Epithelial cell of prostate (primary cell): ENCODE data around the gene CDH12.
"Not testable (repeated sequence)": the region's sequence is repeated elsewhere in the genome, so short reads cannot be mapped to it uniquely, and the experiment has no call there.

ENCODE experiments used
- DNase-seq: peaks from one replicate; pipeline ENCODE4 v3.0.0-alpha.2; 2011; ENCODE audit warnings: low read depth, low spot score
- H3K27ac ChIP-seq: fragments of 450-650 bp; 2 replicates; pipeline ENCODE4 v1.5.1; 2017; ENCODE audit warnings: mild to moderate bottlenecking

Gene CDH12

DNA sequence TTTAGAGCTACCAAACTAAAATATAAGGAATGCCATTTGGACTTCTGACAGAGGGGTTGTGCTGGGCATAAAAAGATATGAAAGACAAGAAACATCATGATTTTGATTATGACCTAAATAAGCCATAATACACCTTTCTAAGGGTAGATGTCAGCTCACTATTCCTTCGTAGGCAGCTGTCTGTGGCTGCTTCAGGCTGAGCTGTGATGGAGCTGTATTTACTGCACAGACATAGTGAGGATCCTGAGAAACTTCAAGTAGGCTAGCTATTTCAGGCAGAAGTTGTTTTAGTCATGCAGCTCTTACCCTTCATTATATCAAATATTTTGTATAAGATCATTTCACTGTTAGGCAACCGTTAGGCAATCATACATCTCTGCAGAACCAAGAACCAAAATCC, 511.7 kb downstream of the CDH12 start:
- H3K27ac ChIP-seq = no peak overlapping the region
- no peak for DNase-seq

DNA sequence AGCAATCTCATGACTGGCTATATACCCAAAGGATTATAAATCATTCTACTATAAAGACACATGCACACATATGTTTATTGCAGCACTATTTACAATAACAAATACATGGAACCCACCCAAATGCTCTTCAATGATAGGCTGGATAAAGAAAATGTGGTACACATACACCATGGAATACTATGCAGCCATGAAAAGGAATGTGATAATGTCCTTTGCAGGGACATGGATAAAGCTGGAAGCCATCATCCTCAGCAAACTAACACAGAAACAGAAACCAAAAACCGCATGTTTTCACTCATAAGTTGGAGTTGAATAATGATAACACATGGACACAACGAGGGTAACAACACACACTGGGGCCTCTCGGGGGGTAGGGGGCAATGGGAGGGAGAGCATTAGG, 520.2 kb downstream of the CDH12 start:
- H3K27ac ChIP-seq, DNase-seq: not testable (repeated sequence)

DNA sequence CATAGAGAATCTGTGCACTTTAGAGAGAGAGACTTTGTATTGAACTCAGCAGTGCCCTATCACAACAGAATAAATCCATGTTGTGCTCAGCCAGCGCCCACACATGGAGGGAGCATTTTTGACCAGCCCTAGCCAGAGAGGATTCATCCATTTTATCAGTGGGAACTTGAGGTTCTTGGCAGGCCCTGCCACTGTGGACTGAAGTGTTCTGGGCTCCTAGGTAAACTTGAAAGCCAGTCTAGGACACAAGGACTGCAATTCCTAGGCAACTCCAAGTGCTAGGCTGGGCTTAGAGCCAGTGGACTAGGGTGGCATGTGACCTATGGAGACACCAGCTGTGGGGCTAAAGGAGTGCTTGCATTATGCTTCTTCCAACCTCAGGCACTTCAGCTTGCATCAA, 523.5 kb downstream of the CDH12 start:
- DNase-seq = no peak
- H3K27ac ChIP-seq = no peak overlapping the region

DNA sequence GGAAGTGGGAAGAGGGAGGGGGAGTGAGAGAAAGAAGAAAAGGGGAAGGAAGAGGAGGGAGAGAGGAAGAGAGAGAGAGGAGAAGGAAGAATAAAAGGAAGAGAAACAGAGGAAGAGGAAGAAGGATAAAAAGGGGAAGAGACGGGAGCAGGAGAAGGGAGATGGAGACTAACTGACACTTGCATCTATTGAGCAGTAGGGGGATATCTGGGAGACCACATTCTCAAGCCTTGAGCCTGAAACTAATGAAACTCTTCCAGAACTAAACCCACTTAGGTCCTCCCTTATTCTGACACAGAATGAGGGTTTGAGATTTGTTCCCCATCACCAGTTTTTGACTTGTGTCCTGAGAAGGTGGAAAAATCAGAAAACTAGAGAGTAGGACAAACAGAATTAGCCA, 533.3 kb downstream of the CDH12 start:
- DNase-seq = no peak

DNA sequence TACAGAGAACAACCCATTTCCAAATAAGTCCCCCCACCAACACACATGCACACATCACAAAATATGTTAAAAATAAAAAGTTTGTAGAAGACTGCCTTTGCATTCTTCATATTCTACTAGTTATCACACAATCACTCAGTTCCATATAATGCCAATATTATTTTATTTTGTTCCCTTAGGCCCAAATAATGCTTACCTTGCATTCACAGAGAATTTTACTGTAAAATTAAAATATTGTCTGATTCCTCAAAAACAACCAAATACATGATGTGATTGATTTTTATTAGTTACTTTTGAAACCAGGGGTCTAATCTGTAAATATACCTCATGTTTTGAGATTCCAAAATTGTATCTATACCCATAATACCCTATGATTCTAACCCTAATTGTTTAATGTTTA, 536.9 kb downstream of the CDH12 start:
- H3K27ac ChIP-seq = no peak overlapping the region
- DNase-seq = no peak

More for the DNA sequence above, 533.3 kb downstream of the CDH12 start:
- H3K27ac ChIP-seq = no peak overlapping the region

DNA sequence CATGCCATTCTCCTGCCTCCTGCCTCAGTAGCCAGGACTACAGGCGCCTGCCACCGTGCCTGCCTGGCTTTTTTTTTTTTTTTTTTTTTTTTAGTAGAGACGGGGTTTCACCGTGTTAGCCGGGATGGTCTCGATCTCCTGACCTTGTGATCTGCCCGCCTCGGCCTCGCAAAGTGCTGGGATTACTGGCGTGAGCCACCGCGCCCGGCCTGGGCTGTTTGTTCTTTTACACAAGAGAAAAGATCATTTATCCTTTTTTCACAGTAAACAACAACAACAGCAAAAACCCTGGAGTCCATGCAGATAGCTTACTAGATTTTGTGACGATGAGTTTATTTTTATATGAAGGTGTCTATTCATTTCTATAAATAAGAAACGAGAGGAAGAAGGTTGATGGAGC, 538.1 kb downstream of the CDH12 start:
- DNase-seq, H3K27ac ChIP-seq: not testable (repeated sequence)

DNA sequence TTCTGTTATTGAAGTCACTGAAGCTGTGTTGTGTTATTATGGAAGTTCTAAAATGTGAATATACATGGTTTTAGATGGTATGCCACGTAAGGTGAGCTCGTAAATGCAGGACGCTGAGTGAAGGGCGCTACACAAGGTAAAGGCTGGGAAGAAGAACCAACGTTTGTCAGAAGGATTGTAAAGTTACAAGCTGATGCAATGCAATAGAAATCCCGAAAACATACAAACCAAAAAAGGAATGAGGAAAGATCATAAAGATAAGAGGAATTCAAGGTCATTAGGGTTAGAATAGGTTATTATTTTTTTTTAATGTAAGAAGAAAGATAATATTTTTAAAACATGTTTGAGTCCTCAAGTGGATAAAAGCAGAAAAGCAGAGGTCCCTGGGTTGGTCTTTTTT, 538.6 kb downstream of the CDH12 start:
- no peak overlapping the region for H3K27ac ChIP-seq
- no peak for DNase-seq

DNA sequence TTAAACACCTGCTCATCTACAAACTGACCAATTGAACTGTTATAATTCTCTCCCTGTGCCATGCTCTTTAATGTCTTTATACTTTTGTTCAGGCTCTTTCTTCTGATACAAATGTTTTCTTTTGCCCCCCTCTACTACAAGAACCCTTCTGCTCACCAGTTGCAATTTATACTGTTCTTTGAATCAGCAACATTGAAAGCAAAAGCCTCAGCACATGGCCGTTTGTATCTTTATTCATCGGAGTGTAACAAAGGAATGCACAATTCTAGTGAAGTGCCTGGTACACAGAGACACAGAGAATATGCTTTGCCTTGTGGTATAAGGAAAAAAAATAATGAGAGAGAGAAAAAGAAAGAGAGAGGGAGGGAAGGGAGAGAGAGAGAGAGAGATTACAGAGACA, 547.1 kb downstream of the CDH12 start:
- no peak overlapping the region for H3K27ac ChIP-seq
- no peak for DNase-seq

DNA sequence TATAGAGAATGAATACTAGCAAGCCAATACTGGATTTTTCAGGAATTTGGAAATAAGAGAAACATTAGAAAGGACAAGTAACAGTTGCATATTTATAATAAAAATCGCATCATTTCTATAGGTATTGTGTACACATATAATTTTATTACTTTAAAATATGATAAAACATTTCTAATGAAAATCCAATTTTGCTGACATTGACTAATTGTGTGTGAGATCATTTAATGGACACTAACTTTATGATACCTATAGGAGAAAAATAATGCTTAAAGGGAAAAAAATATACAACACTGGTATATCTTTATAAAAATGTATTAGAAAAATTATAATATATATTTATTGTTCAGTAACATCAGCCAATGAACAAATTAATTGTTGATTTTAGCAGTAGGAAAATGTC, 557.3 kb downstream of the CDH12 start:
- H3K27ac ChIP-seq = no peak overlapping the region
- no peak for DNase-seq

DNA sequence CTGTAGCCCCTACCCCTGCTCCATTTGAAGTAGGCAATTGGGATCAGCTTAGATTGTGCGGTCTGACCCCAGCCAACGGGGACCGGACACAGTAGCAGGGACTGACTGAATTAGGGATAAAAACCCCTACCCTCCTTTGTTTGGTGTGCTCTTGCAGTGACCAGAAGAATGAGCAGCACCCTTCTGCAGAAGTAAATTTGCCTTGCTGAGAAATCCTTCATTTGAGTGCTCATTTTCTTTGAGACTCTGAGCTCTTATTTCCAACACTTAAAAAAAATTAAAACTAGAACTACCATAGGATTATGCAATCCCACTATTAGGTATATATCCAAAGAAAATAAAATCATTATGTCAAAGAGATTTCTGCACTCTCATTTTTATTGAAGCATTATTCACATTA, 560.0 kb downstream of the CDH12 start:
- no peak overlapping the region for H3K27ac ChIP-seq
- DNase-seq = no peak

DNA sequence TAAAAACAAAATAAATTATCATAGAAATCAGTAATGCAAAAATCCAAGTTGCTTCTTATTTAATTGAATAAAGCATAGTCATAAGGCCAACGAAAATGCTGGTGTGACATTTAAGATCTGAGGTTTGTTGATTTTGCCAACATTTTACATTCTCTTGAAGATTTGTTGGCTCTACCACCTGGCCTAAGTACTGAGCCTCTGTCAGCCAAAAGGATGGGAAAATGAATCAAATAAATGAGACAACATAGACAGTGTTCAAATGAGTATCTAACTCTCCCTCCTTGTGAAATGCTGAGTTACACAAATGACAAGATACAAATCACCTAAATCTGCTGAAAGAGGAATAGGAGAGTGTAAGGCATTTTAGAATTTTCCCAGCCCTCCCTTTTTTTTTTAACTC, 575.0 kb downstream of the CDH12 start:
- H3K27ac ChIP-seq = no peak overlapping the region
- no peak for DNase-seq

DNA sequence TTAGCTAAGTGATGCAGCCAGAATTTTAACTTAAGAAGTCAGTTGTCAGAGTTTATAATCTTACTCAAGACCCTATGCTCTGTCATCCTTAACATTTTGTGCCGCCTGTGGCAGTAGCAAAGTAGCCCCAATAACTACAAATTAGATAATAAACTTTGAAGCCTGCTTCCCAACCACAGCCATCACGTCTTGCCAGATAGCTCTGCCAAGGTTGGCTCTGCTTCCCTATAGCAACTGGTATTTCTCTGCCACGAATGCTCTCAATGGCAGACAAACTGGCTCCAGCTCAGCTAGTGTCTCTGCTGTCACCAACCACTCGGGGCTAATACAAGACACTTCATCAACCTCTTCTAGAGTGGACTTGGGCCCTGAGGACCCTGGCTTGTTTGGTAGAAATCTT, 576.1 kb downstream of the CDH12 start:
- no peak for DNase-seq
- no peak overlapping the region for H3K27ac ChIP-seq

DNA sequence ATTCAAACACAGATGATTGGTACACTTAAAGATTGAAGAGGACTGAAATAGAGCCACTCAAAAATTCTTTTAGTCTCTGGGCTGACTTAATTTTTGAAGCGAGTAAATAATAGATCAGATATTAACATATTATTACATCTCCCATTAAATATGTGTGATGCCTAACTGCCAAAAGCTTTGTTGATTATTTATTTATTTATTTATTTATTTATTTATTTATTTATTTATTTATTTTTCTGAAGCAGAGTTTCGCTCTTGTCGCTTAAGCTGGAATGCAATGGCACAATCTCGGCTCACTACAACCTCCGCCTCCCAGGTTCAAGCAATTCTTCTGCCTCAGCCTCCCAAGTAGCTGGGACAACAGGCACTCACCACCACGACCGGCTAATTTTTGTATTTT, 587.3 kb downstream of the CDH12 start:
- not testable (repeated sequence) for H3K27ac ChIP-seq, DNase-seq

DNA sequence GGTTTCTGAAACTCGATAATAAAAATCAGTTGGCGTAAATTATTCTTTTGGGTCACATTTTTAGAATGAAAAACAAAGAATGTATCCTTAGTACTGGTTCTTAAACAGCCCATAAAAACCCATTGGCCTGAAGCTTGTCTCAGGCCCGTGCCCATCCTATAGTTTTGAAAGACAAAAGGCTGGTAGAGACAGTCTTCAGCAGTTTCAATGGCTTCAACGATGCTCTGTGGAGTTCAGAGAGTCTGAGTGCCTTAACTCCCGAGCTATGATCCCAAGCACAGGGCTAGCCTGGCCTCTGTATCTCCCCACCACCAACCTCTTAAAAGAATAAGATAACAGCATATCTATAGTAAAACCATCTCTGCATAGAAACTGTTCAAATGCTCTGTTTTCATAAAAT, 595.0 kb downstream of the CDH12 start:
- no peak for DNase-seq

DNA sequence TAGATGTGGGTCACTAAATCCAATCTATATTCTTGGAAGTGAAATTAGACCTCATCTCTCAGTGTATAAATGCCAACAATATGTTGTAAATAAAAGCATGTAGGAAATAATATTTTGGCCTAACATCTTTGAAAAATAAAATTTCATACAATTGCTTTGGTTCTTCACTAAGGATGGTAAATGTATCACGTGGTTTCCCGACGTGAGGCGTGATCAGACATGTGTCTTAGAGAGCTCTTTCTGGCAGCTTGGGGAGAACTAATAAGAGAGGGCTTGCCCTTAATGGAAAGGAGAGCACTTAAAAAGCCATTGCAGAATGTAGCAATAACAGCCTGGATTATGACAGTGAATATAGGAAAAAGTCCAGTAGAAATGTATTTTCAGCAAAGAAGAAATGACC, 602.6 kb downstream of the CDH12 start:
- H3K27ac ChIP-seq = no peak overlapping the region
- no peak for DNase-seq

More for the DNA sequence above, 595.0 kb downstream of the CDH12 start:
- H3K27ac ChIP-seq = no peak overlapping the region

DNA sequence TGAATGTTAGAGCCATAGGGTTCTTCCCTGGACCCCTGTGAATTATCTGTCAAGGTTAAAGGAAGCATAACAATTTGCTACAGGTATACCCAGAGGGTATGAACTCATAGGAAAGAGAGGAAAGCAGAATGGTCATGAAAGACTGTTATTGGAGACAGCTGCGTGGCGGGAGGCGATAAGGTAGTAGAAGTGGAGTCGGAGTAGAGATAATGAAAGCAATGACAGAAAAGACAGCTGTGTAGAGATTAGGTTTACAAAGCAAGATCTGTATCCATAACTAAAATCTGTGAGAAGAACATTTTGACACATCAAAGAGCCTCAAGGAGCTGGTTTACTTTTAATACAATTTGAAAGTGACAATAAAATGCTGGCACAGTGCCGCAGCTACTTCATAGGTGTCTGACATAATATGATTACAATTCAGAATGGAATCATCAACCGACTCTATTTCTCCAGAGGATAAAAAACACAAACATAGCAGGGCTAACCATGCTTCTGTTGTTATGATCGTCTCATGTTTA, 603.9 kb downstream of the CDH12 start:
- DNase-seq = no peak
- H3K27ac ChIP-seq = no peak overlapping the region

DNA sequence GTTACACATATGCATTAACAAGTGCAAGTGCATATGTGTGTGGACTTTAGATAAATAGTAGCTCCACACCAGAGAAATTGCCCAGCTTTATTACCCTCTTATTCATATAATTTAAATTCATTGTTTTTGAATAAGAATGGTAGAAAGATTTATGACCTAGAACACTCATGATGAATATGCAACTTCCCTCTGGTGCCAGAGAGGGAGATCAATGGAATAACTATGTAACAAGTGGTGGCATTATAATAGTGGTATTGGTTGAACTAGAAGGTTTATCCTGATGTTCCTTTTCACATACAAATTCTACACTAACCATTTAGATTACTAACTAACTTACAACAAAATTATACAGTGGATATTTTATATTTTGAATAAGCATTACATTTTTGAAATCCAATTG, 607.4 kb downstream of the CDH12 start:
- no peak for DNase-seq
- no peak overlapping the region for H3K27ac ChIP-seq

DNA sequence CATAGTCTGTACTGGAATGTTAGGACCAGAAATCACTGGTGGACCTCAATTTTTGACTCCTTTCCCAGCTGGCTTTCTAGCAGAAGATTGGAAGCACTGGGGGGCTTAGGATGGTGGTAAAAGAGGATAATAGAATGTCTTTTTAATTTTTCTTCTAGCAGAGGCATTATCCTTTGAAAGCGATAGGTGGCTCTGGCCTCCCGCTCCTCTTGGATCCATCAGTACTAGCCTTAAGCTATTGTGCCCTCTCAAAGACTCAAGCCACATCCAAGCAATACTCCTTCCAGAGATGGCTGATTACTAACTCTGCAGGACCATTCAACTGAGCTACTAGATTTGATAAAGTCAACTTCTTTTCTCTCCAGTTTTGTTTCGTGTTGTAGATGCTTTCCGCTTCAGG, 610.6 kb downstream of the CDH12 start:
- DNase-seq = no peak
- H3K27ac ChIP-seq = no peak overlapping the region

DNA sequence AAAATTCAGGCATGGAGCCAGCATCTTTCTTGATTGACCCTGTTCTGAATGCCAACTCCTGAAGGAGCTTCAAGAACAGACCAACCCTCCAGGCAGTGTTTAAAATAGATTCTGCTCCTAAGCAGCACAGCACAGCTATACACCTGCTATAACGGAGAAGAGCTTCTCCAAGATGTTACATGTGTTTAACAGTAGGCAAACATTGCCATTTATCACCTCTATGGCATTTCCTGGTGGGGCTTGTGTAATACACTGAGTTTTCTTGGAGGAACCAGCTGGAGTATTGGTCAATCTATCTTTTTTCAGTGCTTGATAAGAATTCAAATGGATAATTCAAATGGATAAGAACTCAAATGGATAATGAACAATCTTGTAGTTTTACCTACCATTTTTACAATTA, 615.1 kb downstream of the CDH12 start:
- DNase-seq = no peak
- H3K27ac ChIP-seq = no peak overlapping the region

DNA sequence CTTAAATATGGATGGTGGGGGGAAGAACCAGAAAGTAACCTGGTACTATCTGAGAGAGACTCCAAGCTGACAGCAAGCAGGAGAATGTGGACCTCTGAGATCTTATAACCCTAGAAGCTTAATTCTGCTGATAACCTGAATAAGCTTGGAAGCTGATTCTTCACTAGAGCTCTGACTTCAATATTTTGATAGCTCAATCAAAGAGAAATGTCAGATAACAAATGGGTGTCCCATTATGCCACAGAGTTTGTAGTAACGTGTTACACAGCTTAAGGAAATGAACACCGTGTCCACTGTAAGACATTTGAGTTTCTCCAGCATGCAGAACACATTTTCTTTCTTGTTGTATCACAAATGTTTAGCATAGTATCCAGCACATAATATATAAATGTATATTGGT, 626.7 kb downstream of the CDH12 start:
- no peak overlapping the region for H3K27ac ChIP-seq
- DNase-seq = no peak

DNA sequence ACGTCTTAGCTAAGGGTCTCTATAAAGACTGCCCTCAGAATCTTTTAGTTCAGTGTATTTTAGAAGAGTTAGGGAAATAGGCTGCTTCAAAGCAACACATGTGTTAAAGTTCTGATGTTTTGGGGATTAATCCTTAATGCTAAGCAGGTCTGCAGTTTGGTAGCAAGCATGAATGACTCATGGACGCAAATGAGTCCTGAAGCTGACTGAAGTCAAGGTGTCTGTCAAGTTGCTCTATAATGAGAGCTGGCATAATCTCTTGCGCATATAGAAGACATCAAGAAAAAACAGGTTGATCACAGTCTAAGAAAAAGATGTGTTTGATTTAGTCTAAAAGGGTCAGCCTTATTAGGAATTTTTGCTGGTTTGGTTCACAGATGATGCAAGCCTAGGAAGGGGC, 630.1 kb downstream of the CDH12 start:
- no peak overlapping the region for H3K27ac ChIP-seq
- no peak for DNase-seq

DNA sequence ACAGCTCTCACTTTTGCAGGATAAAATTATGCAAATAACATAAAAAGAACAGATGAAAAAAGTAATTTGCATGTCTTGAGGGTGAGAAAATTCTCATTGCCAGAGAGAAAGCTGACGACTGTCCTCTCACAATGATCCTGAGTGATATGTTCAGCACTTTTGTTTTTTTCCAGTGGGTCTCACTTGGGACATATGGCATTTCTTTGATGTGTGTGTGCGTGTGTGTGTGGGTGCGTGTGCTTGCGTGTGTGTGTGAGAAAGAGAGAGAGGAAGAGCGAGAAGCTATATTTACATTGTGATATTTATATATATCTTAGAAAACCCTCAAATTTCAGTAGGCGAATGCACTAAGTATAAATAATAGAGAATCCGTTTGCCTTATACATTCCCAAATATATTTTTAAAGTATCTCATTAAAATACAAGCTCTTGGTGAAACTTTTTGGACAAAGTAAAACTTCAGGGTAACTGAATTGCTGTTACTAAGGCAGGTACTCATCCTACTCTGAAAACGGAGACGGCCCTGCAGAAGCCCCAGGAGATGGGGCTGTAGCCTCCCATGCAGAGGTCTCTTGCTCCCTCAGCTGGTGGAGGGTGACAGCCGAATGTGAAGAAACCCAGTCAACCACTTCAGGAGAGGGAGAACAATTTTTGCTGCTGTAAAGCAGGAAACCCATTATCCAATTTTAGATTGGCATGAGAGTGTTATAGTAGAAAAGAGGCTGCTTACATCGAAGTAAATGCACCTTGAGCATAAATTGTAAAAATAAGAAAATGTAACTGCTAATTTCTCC, 639.2 kb downstream of the CDH12 start:
- not testable (repeated sequence) for DNase-seq, H3K27ac ChIP-seq
